GM21447 (cell line): ENCODE results near the gene TPI1.
"Not testable (repeated sequence)": the region's sequence is repeated elsewhere in the genome, so short reads cannot be mapped to it uniquely, and the experiment has no call there.

Experiments used
- ATAC-seq: cut with Tn5 transposase; IDR thresholded peaks from one replicate; pipeline ENCODE4 v1.9.1; 2021; ENCODE audit not compliant: unreplicated experiment

TPI1 gene

DNA sequence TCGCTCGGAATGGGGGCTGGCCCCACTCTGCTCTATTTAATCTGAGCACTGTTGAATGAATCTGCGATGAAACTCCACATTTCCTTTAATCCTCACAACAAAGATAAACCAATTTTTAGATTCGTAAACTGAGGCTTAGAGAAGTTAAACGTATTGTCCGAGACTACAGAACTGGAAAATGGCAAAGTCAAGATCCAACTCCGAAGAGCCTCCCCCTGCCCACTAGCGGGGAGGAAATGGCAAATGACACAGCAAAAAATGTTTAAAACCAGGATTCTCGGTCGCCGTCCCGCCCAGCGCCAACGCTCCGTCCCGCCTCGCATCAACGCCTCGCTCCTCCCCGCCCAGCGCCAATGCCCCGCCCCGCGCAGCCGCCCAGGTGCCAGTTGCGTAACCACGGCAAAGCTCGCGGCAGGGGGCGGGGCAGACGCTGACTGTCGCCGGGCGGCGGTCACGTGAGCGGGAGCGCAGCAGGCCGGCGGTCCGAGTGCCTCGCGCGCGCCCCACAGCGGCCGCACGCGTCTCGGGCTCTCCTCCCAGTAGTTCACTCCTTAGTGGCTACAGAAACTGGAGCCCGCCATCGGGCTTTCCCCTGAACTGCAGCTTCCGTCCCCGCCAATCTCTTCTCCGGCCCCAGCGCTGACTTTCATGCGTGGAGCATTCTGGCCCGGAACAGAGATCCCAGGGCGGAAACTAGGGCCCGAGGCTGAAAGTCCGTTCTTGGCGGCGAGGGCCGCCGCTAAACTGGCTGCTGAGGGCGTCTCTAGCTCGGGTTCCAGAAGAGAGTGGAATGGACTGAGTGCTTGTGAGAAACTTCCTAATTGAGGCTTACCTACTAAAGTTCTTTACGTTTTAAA, 23.7 kb downstream of the TPI1 start:
- peak; percentile 92 for ATAC-seq

DNA sequence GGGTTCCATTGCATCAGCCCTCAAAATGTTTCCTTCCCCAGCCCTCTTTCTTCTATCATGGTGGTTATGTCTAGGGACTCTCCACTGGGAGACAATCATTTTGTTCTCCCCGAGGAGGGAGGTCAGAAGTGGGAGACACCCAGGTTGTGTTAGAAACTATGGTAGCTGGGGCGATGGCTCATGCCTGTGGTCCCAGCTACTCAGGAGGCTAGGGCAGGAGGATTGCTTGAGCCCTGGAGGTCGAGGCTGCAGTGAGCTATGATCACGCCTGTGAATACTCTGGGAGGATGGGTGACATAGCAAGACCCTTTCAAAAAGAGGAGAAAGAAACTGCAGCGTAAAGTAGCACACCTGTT, 24.3 kb downstream of the TPI1 start:
- ATAC-seq = no peak

DNA sequence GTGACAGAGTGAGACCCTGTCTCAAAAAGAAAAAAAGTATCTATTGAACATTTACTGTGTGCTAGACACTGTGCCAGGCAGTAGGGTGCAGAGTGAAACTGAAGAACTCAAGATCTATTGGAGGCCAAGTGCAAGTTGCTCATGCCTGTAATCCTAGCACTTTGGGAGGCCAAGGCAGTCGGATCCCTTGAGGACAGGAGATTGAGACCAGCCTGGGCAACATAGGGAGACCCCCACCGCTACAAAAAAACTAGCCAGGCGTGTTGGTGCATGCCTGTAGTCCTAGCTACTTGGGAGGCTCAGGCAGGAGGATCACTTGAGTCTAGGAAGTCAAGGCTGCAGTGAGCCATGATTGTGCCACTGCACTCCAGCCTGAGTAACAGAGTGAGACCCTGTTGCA, 25.4 kb downstream of the TPI1 start:
- ATAC-seq = not testable (repeated sequence)

DNA sequence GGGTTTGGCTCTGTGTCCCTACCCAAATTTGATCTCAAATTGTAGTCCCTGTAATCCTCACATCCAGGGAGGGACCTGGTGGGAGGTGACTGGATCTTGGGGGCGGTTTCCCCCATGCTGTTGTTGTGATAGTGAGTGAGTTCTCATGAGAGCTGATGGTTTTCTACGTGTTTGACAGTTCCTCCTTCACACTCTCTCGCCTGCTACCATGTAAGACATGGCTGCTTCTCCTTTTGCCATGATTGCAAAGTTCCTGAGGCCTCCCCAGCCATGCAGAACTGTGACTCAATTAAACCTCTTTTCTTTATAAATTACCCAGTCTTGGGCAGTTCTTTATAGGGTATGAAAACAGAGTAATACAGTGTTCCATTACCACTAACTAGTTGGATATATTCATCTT, 27.0 kb downstream of the TPI1 start:
- no peak for ATAC-seq

DNA sequence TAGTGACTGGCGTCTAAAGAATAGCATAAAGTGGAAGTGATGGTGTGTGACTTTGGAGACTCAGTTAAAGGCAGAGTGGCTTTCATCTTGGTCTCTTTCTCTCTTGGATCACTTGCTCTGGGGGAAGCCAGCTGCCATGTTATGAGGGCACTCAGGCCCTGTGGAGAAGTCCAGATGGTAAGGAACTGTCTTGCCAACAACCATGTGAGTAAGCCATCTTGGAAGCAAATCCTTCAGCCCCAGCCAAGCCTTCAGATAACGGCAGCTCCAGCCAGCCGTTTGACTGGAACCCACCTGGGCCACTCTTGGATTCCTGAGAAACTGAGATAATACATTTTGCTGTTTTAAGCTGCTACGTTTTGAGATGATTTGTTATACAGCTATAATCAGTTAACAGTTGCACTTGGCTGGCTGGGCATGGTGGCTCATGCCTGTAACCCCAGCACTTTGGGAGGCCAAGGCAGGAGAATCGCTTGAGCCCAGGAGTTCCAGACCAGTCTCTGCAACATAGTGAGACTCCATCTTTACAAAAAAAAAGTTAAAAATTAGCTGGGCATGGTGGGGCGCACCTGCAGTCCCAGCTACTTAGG, 29.6 kb downstream of the TPI1 start:
- no peak for ATAC-seq

GRCh38 chr12:6899427-6899826, 32.1 kb downstream of the TPI1 start:
- ATAC-seq = no peak

- no peak for ATAC-seq
Observed at GRCh38 chr12:6899837-6900519, 32.6 kb downstream of the TPI1 start.

GRCh38 chr12:6902448-6902847, 35.1 kb downstream of the TPI1 start:
- ATAC-seq = no peak

GRCh38 chr12:6903722-6904121, 36.4 kb downstream of the TPI1 start:
- no peak for ATAC-seq

DNA sequence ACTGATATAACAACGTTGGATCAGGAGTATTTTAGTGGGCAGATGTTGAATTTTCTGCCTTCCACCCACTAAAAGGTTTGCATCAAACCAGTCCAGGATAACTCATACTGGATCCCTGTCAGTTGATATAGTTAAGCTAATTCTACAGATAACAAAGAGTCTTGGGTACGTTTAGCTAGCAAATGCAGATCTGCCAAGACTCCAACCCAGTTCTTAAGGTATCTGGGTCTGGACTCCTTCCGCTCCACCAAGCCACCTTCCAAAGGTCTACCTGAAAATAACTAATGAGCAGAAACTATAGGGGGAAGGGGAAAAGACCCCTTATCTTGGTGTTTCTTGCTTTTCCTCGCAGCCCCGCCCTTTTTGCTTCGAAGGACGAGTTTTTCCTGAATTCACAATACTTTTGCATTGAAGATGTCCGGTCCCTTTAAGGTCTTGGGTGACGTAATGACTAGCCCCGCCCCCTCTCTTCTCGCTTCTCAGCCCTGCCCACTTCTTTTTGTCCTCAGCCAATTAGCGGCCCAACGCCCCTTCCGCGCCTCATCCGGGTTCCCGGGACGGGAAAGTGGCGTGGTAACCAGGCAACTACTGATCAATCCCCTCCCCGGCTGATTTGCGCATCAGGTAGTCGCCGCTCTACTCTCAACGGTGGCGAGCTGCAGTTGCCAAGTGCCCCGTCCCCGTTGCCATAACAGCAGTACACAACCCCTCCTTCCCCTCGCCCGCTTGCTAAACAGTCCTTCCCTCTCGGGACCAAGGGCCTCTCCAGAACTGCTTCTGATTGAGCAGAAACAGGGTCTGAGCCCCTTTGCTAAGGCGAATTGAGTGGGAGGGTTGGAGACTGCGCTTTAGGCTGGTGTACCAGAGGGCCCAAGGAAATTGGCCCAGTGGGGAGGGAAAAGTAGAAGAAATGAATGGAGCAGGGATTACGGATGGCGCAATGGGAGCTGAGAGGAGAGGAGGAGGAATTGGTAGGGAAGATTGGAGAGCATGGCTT, 37.2 kb downstream of the TPI1 start, which contains the start of gene LRRC23:
LRRC23 (plus strand) TSS at position 543 of the 997 bp plus-strand sequence. CDS start 812 bp downstream, outside the sequence.
- ATAC-seq = peak; percentile 95

DNA sequence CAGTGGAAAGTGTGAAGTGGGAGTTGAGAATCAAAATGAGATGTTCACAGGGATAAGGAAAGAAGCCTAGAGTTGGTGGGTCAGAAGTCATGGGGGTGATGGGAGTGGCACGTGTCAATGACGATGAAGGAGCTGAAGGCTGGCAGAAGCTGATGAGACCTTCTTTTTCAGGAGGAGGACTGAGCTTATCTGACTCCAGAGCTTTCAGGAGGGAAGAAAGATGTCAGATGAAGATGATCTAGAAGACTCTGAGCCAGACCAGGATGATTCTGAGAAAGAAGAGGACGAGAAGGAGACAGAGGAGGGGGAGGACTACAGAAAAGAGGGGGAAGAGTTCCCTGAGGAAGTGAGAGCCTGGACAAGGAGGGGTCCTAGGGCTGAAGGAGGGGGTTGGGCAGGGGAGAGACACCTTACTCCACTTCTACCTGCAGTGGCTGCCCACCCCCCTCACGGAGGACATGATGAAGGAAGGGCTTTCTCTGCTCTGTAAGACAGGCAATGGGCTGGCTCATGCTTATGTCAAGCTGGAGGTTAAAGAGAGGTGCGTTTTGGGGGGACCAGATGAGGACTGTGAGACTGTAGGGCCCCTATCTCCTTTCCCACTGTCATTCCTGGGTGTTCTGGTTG, 38.2 kb downstream of the TPI1 start:
- ATAC-seq = no peak

DNA sequence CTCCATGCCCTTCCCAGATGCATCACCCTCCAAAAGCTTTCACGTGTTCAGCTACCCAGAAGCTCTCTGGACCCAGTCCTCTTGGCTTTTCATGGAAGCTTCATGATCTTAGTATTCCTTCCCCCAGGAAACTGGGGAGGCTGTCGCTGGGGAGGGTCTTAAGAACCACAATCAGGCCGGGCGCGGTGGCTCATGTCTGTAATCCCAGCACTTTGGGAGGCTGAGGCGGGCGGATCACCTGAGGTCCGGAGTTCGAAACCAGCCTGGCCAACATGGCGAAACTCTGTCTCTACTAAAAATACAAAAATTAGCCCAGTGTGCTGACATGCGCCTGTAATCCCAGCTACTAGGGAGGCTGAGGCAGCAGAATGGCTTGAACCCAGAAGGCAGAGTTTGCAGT, 40.8 kb downstream of the TPI1 start:
- ATAC-seq = not testable (repeated sequence)

- no peak for ATAC-seq
Observed at GRCh38 chr12:6909421-6910145, 42.3 kb downstream of the TPI1 start.

- ATAC-seq = no peak
Observed at GRCh38 chr12:6912164-6912935, 45.0 kb downstream of the TPI1 start.

DNA sequence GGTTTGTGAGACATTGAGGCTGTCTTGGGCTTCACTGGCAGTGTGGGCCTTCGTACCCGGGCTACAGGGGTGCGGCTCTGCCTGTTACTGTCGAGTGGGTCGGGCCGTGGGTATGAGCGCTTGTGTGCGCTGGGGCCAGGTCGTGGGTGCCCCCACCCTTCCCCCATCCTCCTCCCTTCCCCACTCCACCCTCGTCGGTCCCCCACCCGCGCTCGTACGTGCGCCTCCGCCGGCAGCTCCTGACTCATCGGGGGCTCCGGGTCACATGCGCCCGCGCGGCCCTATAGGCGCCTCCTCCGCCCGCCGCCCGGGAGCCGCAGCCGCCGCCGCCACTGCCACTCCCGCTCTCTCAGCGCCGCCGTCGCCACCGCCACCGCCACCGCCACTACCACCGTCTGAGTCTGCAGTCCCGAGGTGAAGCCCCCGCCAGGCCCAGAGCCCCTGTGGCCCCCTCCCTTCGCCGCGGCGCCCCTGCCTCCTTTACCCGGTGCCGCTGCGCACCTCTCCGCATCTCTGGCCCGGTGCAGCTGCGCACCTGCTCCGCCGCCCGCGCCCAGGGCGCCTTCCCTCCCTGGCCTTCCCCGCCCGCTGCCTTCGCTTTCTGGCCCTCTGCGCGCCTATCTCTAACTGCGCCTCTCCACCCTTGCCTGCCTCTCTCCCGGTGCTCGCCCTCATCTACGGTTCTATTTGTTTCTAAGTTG, 47.1 kb downstream of the TPI1 start, which contains the start of gene ENO2:
ENO2 (plus strand) TSS at position 335 of the 701 bp plus-strand sequence. CDS start 1,253 bp downstream, outside the sequence.
- peak; percentile 74 for ATAC-seq

- ATAC-seq = no peak
Observed at GRCh38 chr12:6914947-6915788, 47.8 kb downstream of the TPI1 start.

- ATAC-seq = no peak
Observed at GRCh38 chr12:6915789-6916285, 48.5 kb downstream of the TPI1 start.
